VCaP (cell line): ENCODE data around the gene CHST11.
"Not testable (repeated sequence)": the region's sequence is repeated elsewhere in the genome, so short reads cannot be mapped to it uniquely, and the experiment has no call there.

Experiments used
- H3K27ac ChIP-seq: fragments of 450-650 bp; 2 replicates; pipeline ENCODE4 v1.5.1; 2017
- CTCF ChIP-seq: fragments of 450-650 bp; conservative IDR thresholded peaks from 2 replicates; pipeline ENCODE4 v1.5.1; 2017; ENCODE audit warnings: mild to moderate bottlenecking, moderate library complexity

CHST11 gene

GRCh38 chr12:104610513-104611235 is 153.9 kb downstream of the CHST11 start:
- no peak overlapping the region for H3K27ac ChIP-seq
- no peak for TF ChIP-seq CTCF

GRCh38 chr12:104611671-104612070 is 154.9 kb downstream of the CHST11 start:
- H3K27ac ChIP-seq, result no peak overlapping the region
- no peak for TF ChIP-seq CTCF

- not testable (repeated sequence) for H3K27ac ChIP-seq
Measured at GRCh38 chr12:104613372-104613771, 156.6 kb downstream of the CHST11 start.

- no peak overlapping the region for H3K27ac ChIP-seq
- TF ChIP-seq CTCF, result no peak
Measured at GRCh38 chr12:104615048-104615561, 158.4 kb downstream of the CHST11 start.

GRCh38 chr12:104618691-104619090 is 161.9 kb downstream of the CHST11 start:
- H3K27ac ChIP-seq, result no peak overlapping the region
- TF ChIP-seq CTCF, result no peak

GRCh38 chr12:104619305-104619704 is 162.6 kb downstream of the CHST11 start:
- TF ChIP-seq CTCF, result no peak
- H3K27ac ChIP-seq, result no peak overlapping the region

GRCh38 chr12:104620837-104621531 is 164.2 kb downstream of the CHST11 start:
- TF ChIP-seq CTCF, result no peak

GRCh38 chr12:104622928-104623327 is 166.2 kb downstream of the CHST11 start:
- no peak overlapping the region for H3K27ac ChIP-seq
- TF ChIP-seq CTCF, result no peak

More at GRCh38 chr12:104620837-104621531, 164.2 kb downstream of the CHST11 start:
- no peak overlapping the region for H3K27ac ChIP-seq
